Activated CD4-positive, CD25-positive, alpha-beta regulatory T cell (primary cell): ENCODE measurements around the gene GOLGA3.
"Not testable (repeated sequence)": the region's sequence is repeated elsewhere in the genome, so short reads cannot be mapped to it uniquely, and the experiment has no call there.

ENCODE experiments used
- DNase-seq, 4 experiments: peaks; one replicate each; lab custom pipeline; 2025; lab: John Stamatoyannopoulos, UW

Gene GOLGA3

GRCh38 chr12:132842449-132843045 lies 13.9 kb upstream of the GOLGA3 start:
- DNase-seq, result no peak

DNA sequence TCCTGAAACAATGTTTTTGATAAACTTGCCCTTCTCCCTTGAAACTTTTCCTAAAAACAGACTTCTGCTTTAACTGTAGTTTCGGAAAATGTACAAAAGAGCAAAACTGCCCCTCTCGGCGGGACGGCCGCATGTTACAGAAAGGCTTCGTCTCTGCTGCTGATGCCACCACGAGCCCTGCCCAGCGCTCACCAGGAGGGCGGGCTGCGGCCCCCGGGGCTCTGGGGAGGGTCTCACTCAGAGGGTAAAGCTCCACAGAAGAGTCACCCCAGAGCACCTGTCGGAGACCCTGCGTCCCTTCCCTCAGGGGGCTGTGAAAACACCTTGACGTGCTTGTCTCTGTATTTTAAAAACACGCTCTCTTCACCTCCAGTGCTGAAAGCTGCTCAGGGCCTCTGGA lies 12.5 kb upstream of the GOLGA3 start:
- no peak for DNase-seq

DNA sequence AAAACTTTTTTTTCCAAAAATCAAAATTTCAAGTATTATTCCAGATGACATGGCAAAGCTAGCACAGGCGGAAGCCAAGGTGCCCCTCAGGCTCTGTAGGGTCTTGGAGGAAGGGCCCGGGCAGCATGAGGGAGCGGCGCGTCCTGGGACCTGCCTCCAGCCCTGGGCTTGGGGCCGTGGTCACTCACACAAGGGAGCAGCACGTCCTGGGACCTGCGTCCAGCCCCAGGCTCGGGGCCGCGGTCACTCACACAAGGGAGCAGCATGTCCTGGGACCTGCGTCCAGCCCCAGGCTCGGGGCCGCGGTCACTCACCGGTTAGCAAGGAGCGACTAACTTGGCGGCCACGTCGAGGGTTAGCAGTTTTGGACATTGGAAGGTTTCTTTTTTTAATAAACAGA lies 11.9 kb upstream of the GOLGA3 start:
- DNase-seq, result no peak

- no peak for DNase-seq
These were observed 11.0 kb upstream of the GOLGA3 start for GRCh38 chr12:132839558-132840235.

- DNase-seq, result no peak
These were observed 9.9 kb upstream of the GOLGA3 start for GRCh38 chr12:132838410-132839080.

GRCh38 chr12:132837693-132838409 lies 9.2 kb upstream of the GOLGA3 start:
- DNase-seq, result no peak

GRCh38 chr12:132836795-132837331 lies 8.2 kb upstream of the GOLGA3 start:
- no peak for DNase-seq

DNA sequence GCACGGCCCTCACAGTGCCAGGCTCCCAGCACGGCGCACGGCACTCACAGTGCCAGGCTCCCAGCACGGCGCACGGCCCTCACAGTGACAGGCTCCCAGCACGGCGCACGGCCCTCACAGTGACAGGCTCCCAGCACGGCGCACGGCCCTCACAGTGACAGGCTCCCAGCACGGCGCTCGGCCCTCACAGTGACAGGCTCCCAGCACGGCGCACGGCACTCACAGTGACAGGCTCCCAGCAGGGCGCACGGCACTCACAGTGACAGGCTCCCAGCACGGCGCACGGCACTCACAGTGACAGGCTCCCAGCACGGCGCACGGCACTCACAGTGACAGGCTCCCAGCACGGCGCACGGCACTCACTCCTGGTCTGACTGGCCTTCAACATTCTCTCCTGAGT lies 7.6 kb upstream of the GOLGA3 start:
- DNase-seq, result not testable (repeated sequence)

DNA sequence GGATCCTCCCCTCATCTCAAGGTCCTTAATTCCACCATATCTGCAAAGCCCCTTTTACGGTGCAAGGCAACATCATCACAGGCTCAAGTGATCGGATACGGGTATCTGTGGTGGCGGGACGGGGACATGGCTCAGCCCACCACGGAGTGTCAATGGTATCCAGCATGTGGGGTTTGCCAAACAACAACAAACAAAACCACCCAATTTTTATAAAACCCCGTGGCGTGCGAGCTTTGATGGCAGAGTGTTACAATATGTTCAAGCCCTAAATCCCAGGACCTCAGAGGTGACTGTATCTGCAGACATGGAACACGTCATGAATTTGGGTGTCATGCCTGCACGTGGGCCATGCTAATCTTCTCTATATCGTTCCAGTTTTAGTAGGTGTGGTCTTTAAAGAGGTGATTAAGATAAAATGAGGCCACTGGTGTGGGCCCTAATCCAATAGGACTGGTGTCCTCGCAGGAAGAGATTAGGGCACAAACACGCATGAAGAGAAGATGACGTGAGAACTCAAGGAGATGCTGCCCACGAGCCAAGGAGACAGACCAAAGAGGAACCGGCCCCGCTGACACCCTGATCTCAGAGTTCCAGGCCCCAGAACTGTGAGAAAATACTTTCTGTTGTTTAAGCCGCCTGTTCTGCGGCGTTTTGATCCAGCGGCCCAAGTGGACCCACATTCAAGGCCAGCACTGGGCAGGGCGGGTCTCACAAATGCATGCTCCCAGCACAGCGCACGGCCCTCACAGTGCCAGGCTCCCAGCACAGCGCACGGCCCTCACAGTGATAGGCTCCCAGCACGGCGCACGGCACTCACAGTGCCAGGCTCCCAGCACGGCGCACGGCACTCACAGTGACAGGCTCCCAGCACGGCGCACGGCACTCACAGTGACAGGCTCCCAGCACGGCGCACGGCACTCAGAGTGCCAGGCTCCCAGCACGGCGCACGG lies 6.7 kb upstream of the GOLGA3 start:
- no peak for DNase-seq

- DNase-seq, result no peak
These were observed 5.6 kb upstream of the GOLGA3 start for GRCh38 chr12:132834181-132834711.

GRCh38 chr12:132833341-132833740 lies 4.7 kb upstream of the GOLGA3 start:
- no peak for DNase-seq

DNA sequence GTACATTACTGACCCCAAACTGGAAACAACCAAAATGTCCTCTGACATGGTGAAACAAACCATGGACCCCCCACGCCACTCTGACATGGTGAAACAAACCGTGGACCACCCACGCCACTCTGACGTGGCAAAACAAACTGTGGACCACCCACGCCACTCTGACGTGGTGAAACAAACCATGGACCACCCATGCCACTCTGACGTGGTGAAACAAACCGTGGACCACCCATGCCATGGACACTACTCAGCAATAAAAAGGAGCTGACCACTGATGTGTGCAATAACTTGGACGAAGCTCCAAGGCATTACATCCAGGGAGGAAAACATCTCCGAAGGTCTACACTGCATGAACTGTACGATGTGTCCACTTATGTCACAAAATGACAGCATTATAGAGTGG lies 3.1 kb upstream of the GOLGA3 start:
- no peak for DNase-seq

GRCh38 chr12:132827763-132828703 lies 636 bp downstream of the GOLGA3 start:
- DNase-seq, result no peak

DNA sequence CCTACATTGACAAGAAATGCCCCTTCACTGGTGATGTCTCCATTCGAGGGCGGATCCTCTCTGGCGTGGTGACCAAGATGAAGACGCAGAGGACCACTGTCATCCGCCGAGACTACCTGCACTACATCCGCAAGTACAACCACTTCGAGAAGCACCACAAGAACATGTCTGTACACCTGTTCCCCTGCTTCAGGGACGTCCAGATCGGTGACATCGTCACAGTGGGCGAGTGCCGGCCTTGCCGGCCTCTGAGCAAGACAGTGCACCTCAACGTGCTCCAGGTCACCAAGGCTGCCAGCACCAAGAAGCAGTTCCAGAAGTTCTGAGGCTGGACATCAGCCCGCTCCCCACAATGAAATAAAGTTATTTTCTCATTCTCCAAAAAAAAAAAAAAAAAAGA lies 2.8 kb downstream of the GOLGA3 start:
- no peak for DNase-seq

DNA sequence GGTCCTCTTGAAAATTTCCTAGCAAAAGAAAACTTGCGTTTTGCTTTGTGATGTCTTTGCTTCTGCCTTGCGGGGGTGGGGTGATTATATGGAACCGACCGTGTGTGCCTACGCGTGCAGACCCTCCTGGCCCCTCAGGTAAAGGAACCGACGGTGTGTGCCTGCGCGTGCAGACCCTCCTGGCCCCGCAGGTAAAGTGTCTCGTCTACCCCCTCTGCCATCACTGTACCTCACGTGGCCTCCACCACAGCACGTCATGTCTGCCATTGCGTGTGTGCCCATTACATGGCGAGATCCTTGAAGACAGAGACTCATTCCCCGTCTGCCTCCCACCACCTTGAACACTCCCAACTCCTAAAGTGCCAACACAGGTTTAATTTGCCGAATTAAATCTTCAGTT lies 3.6 kb downstream of the GOLGA3 start:
- DNase-seq, result no peak

- no peak for DNase-seq
These were observed 4.6 kb downstream of the GOLGA3 start for GRCh38 chr12:132824053-132824452.

- no peak for DNase-seq
These were observed 10.1 kb downstream of the GOLGA3 start for GRCh38 chr12:132818562-132818961.

DNA sequence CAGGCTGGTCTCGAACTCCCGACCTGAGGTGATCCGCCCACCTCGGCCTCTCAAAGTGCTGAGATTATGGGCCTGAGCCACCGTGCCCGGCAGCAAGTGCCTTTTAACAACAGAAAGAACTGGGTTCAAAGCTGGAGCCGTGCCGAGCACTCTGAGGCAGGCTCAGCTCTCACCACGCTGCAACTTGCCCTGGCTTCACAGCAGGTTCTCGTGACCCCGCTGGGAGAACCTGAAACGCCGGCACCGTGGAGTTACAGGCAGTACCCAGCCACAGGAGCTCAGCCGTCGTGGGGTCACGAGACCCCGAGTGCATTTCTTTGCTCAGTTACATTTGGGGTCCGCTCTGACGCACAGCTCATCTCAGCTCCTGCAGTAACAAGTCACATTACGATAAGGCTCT lies 14.4 kb downstream of the GOLGA3 start:
- DNase-seq, result no peak

GRCh38 chr12:132813443-132813842 lies 15.2 kb downstream of the GOLGA3 start:
- DNase-seq, result no peak
